Fibroblast of lung (primary cell): Measurements from ENCODE around the gene RUNX1. TPM values are rescaled to one million over a fixed set of nuclear protein-coding genes. Genes with fewer than 3 reads are reported as not detected.

ENCODE experiments used
- DNase-seq, 2 donors: peaks; one replicate each; pipeline versions ENCODE4 v3.0.0 to v3.0.0-alpha.2; 2010; ENCODE audit warnings: low read depth in 2 of 2
- H2AFZ ChIP-seq: 2 replicates; pipeline ENCODE4 v1.5.1; 2012; ENCODE audit warnings: low read length, control low read depth, inconsistent platforms
- H3K27ac ChIP-seq: 2 replicates; pipeline ENCODE4 v1.5.1; 2011; ENCODE audit warnings: low read length, control low read depth; ENCODE audit not compliant: insufficient read depth
- H3K27me3 ChIP-seq: 2 replicates; pipeline ENCODE4 v1.5.1; 2011; ENCODE audit warnings: mild to moderate bottlenecking, low read length; ENCODE audit not compliant: control insufficient read depth, insufficient read depth
- H3K36me3 ChIP-seq: 2 replicates; pipeline ENCODE4 v1.5.1; 2011; ENCODE audit warnings: low read length; ENCODE audit not compliant: control insufficient read depth, insufficient read depth
- H3K4me1 ChIP-seq: 2 replicates; pipeline ENCODE4 v1.5.1; 2011; ENCODE audit warnings: low read length; ENCODE audit not compliant: control insufficient read depth, insufficient read depth; ENCODE audit errors: extremely low read depth
- H3K4me2 ChIP-seq: 2 replicates; pipeline ENCODE4 v1.5.1; 2011; ENCODE audit warnings: low read length, control low read depth; ENCODE audit not compliant: insufficient read depth; ENCODE audit errors: extremely low read depth
- H3K4me3 ChIP-seq, 4 experiments: fragments of 200-600 bp in 1 of 4; sonication (generic) in 1 of 4; replicated peaks in 1 of 4; 2 replicates each; pipeline ENCODE4 v1.5.1; 2011 to 2016; ENCODE audit warnings: low read length in 4 of 4, low read depth in 3 of 4, mild to moderate bottlenecking in 3 of 4, control low read depth in 2 of 4, inconsistent platforms in 1 of 4, mixed read lengths in 1 of 4; ENCODE audit not compliant: insufficient read depth in 1 of 4; ENCODE audit errors: control extremely low read depth in 1 of 4
- H3K79me2 ChIP-seq: 2 replicates; pipeline ENCODE4 v1.5.1; 2012; ENCODE audit warnings: mild to moderate bottlenecking, low read length, inconsistent platforms; ENCODE audit not compliant: control insufficient read depth, insufficient read depth
- H3K9ac ChIP-seq: 2 replicates; pipeline ENCODE4 v1.5.1; 2011; ENCODE audit warnings: mild to moderate bottlenecking, low read length, control low read depth; ENCODE audit not compliant: insufficient read depth
- H3K9me3 ChIP-seq: 2 replicates; pipeline ENCODE4 v1.5.1; 2012; ENCODE audit warnings: low read depth, low read length; ENCODE audit not compliant: control insufficient read depth, insufficient read depth
- H4K20me1 ChIP-seq: 2 replicates; pipeline ENCODE4 v1.5.1; 2011; ENCODE audit warnings: low read length; ENCODE audit not compliant: control insufficient read depth, insufficient read depth; ENCODE audit errors: extremely low read depth
- EZH2 ChIP-seq: IDR thresholded peaks from 2 replicates; pipeline ENCODE4 v1.5.1; 2012; ENCODE audit warnings: low read length, control low read depth, mild to moderate bottlenecking; ENCODE audit errors: missing control alignments
- polyA plus RNA-seq, 2 donors: library from polyadenylated mRNA; depleted of rRNA in 1 of 2; stranded (reverse) in 1 of 2; unstranded in 1 of 2; fragments of >200 nt; gene quantifications; 2 replicates each; pipeline ENCODE4 v1.2.1, GENCODE V29; 2011 to 2012; ENCODE audit warnings: missing spikeins in 1 of 2
- total RNA-seq: library from RNA; depleted of rRNA; stranded (reverse); fragments of >200 nt; gene quantifications from 2 replicates; pipeline ENCODE4 v1.2.1, GENCODE V29; 2014
- TF ChIP-seq, protein P1 (sequence below), 2 donors: IDR thresholded peaks in 1 of 2; conservative IDR thresholded peaks in 1 of 2; 1 replicate in 1 of 2; 2 replicates in 1 of 2; pipeline ENCODE4 v1.5.1; 2011 to 2012; ENCODE audit warnings: low read length in 2 of 2, control low read depth in 1 of 2, inconsistent platforms in 1 of 2, low read depth in 1 of 2, mild to moderate bottlenecking in 1 of 2

Gene RUNX1
- total and polyA plus RNA-seq, 2 donors (not counting 1 experiment from before 2014, with no cell fraction given) = 23.1 to 41.6 TPM

DNA sequence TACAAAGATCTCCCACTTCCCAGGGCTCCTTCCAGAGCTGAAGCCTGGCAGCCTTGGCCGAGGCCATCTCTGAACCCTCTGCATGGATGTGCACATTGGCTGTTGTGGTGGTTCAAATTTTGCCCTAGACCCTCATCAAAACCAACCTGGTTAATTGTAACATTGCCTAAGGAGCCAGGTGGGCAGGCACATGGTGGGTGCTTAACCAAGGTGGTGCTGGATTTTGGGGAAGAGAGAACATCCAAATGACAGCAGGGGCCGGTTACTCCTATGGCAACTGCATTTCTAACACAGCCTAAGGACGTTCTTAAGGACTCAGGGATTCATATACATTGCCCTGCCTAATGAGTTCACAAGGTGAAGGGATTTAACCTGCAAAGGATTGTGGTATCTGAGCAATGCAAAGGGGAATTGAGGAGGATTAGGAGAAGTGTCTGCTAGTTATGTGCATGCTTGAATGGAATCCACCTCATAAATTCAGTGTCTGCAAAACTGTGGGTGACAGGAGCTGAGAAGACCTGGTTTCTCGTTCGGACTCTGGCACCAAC lies 10.3 kb downstream of the RUNX1 start:
- no peaks in the 10 kb centered on the region for H3K79me2 ChIP-seq

DNA sequence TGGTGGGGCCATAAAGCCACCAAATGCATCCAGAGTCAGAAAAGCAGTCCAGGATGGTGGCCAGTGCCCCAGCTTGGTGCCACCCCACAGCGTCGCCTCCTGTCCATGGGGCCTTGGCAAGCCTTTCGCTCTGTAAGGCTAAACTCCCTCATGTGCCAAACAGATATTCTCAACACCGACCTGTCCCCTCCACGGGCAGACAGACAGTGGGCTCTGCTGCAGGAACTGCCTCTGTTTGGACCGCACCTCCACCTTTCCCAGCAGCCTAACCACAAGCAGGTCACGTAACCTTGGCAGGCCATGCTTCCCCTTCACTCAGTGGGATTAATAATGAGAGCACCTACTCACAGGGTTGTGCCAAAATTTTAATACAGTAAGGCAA lies 11.7 kb downstream of the RUNX1 start:
- no peaks in the 10 kb centered on the region for H3K27me3 ChIP-seq
- H3K36me3 ChIP-seq = no peaks in the 10 kb centered on the region
- TF ChIP-seq EZH2 = no peak
- TF ChIP-seq, protein P1, sequence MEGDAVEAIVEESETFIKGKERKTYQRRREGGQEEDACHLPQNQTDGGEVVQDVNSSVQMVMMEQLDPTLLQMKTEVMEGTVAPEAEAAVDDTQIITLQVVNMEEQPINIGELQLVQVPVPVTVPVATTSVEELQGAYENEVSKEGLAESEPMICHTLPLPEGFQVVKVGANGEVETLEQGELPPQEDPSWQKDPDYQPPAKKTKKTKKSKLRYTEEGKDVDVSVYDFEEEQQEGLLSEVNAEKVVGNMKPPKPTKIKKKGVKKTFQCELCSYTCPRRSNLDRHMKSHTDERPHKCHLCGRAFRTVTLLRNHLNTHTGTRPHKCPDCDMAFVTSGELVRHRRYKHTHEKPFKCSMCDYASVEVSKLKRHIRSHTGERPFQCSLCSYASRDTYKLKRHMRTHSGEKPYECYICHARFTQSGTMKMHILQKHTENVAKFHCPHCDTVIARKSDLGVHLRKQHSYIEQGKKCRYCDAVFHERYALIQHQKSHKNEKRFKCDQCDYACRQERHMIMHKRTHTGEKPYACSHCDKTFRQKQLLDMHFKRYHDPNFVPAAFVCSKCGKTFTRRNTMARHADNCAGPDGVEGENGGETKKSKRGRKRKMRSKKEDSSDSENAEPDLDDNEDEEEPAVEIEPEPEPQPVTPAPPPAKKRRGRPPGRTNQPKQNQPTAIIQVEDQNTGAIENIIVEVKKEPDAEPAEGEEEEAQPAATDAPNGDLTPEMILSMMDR (conservative IDR thresholded peaks at IDR 0.05 in 1 of 2, IDR thresholded peaks at IDR 0.05 in 1 of 2; ENCODE audit: low read depth in 1 of 2, low read length in 2 of 2) = no peak
- no peak overlapping the region for H3K27ac ChIP-seq
- no peak overlapping the region for H3K4me3 ChIP-seq
- H3K4me2 ChIP-seq = no peak overlapping the region
- H3K79me2 ChIP-seq = no peaks in the 10 kb centered on the region
- H4K20me1 ChIP-seq = no peaks in the 10 kb centered on the region
- H3K9me3 ChIP-seq = no peaks in the 10 kb centered on the region
- H3K9ac ChIP-seq = no peak overlapping the region
- H2AFZ ChIP-seq = no peak overlapping the region
- H3K4me1 ChIP-seq = no peaks in the 10 kb centered on the region
- DNase-seq = no peak

More for the DNA sequence above, 10.3 kb downstream of the RUNX1 start:
- Histone ChIP-seq H3K4me3 (no peak overlapping the region), H3K4me2 (no peak overlapping the region), H3K27ac (no peak overlapping the region), H3K9me3 (no peaks in the 10 kb centered on the region), H4K20me1 (no peaks in the 10 kb centered on the region), H3K36me3 (no peaks in the 10 kb centered on the region), H3K27me3 (no peaks in the 10 kb centered on the region), H2AFZ (no peak overlapping the region), H3K9ac (no peak overlapping the region), H3K4me1 (no peaks in the 10 kb centered on the region)
- no peak for DNase-seq
- TF ChIP-seq, protein P1 (conservative IDR thresholded peaks at IDR 0.05 in 1 of 2, IDR thresholded peaks at IDR 0.05 in 1 of 2; ENCODE audit: low read depth in 1 of 2, low read length in 2 of 2) = no peak
- no peak for TF ChIP-seq EZH2

GRCh38 chr21:35036465-35037383 lies 12.4 kb downstream of the RUNX1 start:
- Histone ChIP-seq H3K79me2 (no peaks in the 10 kb centered on the region), H3K27me3 (no peaks in the 10 kb centered on the region), H4K20me1 (no peaks in the 10 kb centered on the region), H3K9me3 (no peaks in the 10 kb centered on the region), H3K4me3 (no peak overlapping the region), H3K4me2 (no peak overlapping the region), H3K4me1 (no peaks in the 10 kb centered on the region), H2AFZ (no peak overlapping the region), H3K36me3 (no peaks in the 10 kb centered on the region), H3K27ac (no peak overlapping the region), H3K9ac (no peak overlapping the region)
- no peak for TF ChIP-seq EZH2
- TF ChIP-seq, protein P1 (conservative IDR thresholded peaks at IDR 0.05 in 1 of 2, IDR thresholded peaks at IDR 0.05 in 1 of 2; ENCODE audit: low read depth in 1 of 2, low read length in 2 of 2) = no peak
- DNase-seq = no peak
